ENCODE results near the gene RAVER1. TPM values are rescaled to one million over a fixed set of nuclear protein-coding genes. Genes with fewer than 3 reads are reported as not detected.

The RAVER1 gene
- total RNA-seq, 4 donors from 2014 or later, result 15.6 to 33.2 (median 21.8) TPM

DNA sequence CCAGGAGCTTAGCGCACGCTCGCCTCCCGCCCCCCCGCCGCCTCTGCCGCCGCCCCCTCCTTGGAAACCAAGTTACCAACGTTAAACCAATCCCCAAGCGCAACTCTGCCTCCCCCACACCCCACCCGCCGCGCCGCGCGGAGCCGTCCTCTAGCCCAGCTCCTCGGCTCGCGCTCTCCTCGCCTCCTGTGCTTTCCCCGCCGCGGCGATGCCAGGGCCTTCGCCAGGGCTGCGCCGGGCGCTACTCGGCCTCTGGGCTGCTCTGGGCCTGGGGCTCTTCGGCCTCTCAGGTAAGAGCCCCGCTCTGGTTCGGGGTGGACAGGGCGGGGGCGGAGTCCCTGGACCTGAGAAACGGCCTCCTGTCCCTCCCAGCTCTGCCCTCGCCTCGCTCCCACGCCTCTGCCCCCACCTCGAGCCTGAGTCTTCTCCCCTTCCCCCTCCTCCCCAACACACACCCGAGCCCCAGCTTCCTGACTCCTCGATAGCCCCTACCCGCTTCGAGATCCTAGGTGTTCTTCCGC, 43.4 kb downstream of the RAVER1 start, which contains the start of gene ICAM5:
Gene ICAM5, plus strand, starts transcription at position 117 of the 521 bp plus-strand sequence. Its CDS starts 92 bp downstream, at position 209.
- no peak for ATAC-seq
- H3K4me3 ChIP-seq, result peak within 1 kb of the TSS in 1 of 2 donors; percentile 46
- WGBS, 2 donors (ENCODE audit: low coverage in 1 of 2), result 4% methylated on average over 9 of the region's 45 CpGs; no CpG with 5 or more reads in 1 of the 2 donors
- peaks cover 0 to 82% (median 42%) of the 10 kb centered on the region in 3 donors for H3K4me1 ChIP-seq
- no peaks in the 10 kb centered on the region for H3K9me3 ChIP-seq
- TF ChIP-seq EP300 (IDR thresholded peaks at IDR 0.05) (no peak), POLR2A (IDR thresholded peaks at IDR 0.05) (no peak), POLR2AphosphoS5 (IDR thresholded peaks at IDR 0.05) (no peak)
- TF ChIP-seq, protein P1, sequence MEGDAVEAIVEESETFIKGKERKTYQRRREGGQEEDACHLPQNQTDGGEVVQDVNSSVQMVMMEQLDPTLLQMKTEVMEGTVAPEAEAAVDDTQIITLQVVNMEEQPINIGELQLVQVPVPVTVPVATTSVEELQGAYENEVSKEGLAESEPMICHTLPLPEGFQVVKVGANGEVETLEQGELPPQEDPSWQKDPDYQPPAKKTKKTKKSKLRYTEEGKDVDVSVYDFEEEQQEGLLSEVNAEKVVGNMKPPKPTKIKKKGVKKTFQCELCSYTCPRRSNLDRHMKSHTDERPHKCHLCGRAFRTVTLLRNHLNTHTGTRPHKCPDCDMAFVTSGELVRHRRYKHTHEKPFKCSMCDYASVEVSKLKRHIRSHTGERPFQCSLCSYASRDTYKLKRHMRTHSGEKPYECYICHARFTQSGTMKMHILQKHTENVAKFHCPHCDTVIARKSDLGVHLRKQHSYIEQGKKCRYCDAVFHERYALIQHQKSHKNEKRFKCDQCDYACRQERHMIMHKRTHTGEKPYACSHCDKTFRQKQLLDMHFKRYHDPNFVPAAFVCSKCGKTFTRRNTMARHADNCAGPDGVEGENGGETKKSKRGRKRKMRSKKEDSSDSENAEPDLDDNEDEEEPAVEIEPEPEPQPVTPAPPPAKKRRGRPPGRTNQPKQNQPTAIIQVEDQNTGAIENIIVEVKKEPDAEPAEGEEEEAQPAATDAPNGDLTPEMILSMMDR (IDR thresholded peaks at IDR 0.05), result no peak
- no peak within 1 kb of the TSS for H3K27ac ChIP-seq
- peaks cover 94% of the 10 kb centered on the region for H3K27me3 ChIP-seq
- peaks cover 0 to 7% of the 10 kb centered on the region in 2 donors for H3K36me3 ChIP-seq

DNA sequence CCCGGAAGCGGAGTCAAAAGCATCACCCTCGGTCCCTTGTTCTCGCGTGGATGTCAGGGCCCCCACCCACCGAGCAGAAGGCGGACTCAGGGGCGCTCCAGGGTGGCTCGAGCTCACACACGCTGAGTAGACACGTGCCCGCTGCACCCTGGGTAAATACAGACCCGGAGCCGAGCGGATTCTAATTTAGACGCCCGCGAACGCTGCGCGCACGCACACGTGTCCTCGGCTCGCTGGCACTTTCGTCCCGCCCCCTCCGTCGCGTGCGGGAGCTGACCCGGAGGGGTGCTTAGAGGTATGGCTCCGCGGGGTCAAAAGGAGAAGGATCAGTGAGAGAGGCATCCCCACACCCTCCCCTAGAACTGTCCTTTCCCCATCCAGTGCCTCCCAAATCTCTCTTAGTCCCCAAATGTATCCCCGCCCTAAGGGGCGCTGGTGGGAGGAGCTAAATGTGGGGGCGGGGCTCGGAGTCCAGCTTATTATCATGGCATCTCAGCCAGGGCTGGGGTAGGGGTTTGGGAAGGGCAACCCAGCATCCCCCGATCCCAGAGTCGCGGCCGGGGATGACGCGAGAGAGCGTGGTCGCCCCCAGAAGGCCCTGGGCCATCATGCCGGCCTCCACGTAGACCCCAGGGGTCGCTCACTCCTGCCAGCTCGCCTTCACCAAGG, 44.0 kb downstream of the RAVER1 start:
- H3K36me3 ChIP-seq, result peaks cover 0 to 13% of the 10 kb centered on the region in 2 donors
- no peak overlapping the region for H3K27ac ChIP-seq
- H3K9me3 ChIP-seq, result no peaks in the 10 kb centered on the region
- peaks cover 94% of the 10 kb centered on the region for H3K27me3 ChIP-seq
- peak overlapping the region in 1 of 2 donors; percentile 46 for H3K4me3 ChIP-seq
- no peak for ATAC-seq
- H3K4me1 ChIP-seq, result peaks cover 0 to 76% (median 42%) of the 10 kb centered on the region in 3 donors
- WGBS, 2 donors (ENCODE audit: low coverage in 1 of 2), result 3% methylated on average over 29 of the region's 50 CpGs; no CpG with 5 or more reads in 1 of the 2 donors
- TF ChIP-seq EP300 (IDR thresholded peaks at IDR 0.05) (no peak), POLR2A (IDR thresholded peaks at IDR 0.05) (no peak), POLR2AphosphoS5 (IDR thresholded peaks at IDR 0.05) (no peak)
- TF ChIP-seq, protein P1 (IDR thresholded peaks at IDR 0.05), result no peak

DNA sequence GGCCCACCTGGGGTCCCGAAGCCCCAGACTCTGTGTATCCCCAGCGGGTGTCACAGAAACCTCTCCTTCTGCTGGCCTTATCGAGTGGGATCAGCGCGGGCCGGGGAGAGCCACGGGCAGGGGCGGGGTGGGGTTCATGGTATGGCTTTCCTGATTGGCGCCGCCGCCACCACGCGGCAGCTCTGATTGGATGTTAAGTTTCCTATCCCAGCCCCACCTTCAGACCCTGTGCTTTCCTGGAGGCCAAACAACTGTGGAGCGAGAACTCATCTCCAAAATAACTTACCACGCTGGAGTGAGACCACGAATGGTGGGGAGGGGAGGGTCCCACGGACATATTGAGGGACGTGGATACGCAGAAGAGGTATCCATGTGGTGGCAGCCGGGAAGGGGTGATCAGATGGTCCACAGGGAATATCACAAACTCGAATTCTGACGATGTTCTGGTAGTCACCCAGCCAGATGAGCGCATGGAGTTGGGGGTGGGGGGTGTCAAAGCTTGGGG, 44.6 kb downstream of the RAVER1 start:
- ATAC-seq, result no peak
- peaks cover 0 to 71% (median 42%) of the 10 kb centered on the region in 3 donors for H3K4me1 ChIP-seq
- peak overlapping the region in 1 of 2 donors; percentile 46 for H3K4me3 ChIP-seq
- no peak overlapping the region for H3K27ac ChIP-seq
- H3K9me3 ChIP-seq, result no peaks in the 10 kb centered on the region
- 0 to 4% methylated on average over 12 to 21 of the region's 23 CpGs for WGBS, 2 donors (ENCODE audit: low coverage in 1 of 2)
- peaks cover 0 to 19% of the 10 kb centered on the region in 2 donors for H3K36me3 ChIP-seq
- peaks cover 94% of the 10 kb centered on the region for H3K27me3 ChIP-seq
- TF ChIP-seq POLR2AphosphoS5 (IDR thresholded peaks at IDR 0.05) (no peak), POLR2A (IDR thresholded peaks at IDR 0.05) (no peak), EP300 (IDR thresholded peaks at IDR 0.05) (no peak)
- TF ChIP-seq, protein P1 (IDR thresholded peaks at IDR 0.05), result no peak

DNA sequence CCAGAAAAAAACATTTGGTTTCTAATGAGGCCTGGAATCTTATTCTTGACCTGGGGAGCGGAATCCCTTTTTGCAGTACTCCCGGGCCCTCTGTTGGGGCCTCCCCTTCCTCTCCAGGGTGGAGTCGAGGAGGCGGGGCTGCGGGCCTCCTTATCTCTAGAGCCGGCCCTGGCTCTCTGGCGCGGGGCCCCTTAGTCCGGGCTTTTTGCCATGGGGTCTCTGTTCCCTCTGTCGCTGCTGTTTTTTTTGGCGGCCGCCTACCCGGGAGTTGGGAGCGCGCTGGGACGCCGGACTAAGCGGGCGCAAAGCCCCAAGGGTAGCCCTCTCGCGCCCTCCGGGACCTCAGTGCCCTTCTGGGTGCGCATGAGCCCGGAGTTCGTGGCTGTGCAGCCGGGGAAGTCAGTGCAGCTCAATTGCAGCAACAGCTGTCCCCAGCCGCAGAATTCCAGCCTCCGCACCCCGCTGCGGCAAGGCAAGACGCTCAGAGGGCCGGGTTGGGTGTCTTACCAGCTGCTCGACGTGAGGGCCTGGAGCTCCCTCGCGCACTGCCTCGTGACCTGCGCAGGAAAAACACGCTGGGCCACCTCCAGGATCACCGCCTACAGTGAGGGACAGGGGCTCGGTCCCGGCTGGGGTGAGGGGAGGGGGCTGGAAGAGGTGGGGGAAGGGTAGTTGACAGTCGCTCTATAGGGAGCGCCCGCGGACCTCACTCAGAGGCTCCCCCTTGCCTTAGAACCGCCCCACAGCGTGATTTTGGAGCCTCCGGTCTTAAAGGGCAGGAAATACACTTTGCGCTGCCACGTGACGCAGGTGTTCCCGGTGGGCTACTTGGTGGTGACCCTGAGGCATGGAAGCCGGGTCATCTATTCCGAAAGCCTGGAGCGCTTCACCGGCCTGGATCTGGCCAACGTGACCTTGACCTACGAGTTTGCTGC, 46.3 kb downstream of the RAVER1 start, which contains the start of gene ICAM4:
Gene ICAM4, plus strand, starts transcription at position 153 of the 935 bp plus-strand sequence. Its CDS starts 58 bp downstream, at position 211.
- Histone ChIP-seq H3K36me3 (peaks cover 0 to 26% of the 10 kb centered on the region in 2 donors), H3K4me1 (peaks cover 0 to 54% (median 40%) of the 10 kb centered on the region in 3 donors), H3K4me3 (peak within 1 kb of the TSS in 1 of 2 donors; percentile 28), H3K27me3 (peaks cover 86% of the 10 kb centered on the region), H3K9me3 (no peaks in the 10 kb centered on the region), H3K27ac (peak within 1 kb of the TSS in 2 of 4 donors; percentile 24 to 41)
- 0 to 27% methylated on average over 4 to 7 of the region's 59 CpGs for WGBS, 2 donors (ENCODE audit: low coverage in 1 of 2)
- TF ChIP-seq, protein P1 (IDR thresholded peaks at IDR 0.05), result no peak
- no peak for TF ChIP-seq POLR2AphosphoS5 (IDR thresholded peaks at IDR 0.05)
- no peak for TF ChIP-seq EP300 (IDR thresholded peaks at IDR 0.05)
- no peak for TF ChIP-seq POLR2A (IDR thresholded peaks at IDR 0.05)
- ATAC-seq, result no peak

Data from gastroesophageal sphincter (tissue), 4 donors.